Measurements from ENCODE around the gene RPL37A.

Gene RPL37A

GRCh38 chr2:216490061-216490460 is 8.6 kb upstream of the RPL37A start:
- Histone ChIP-seq H4K20me1 (ENCODE audit: low read depth, low read length) (no peaks in the 10 kb centered on the region), H3K27ac (ENCODE audit: low read depth, low read length) (no peak overlapping the region), H3K9ac (ENCODE audit: low read length) (no peak overlapping the region), H3K4me2 (ENCODE audit: low read depth, low read length, poor library complexity, severe bottlenecking) (no peak overlapping the region), H3K9me2 (replicated peaks; ENCODE audit: insufficient read depth, low read length) (no peaks in the 10 kb centered on the region), H3K4me3 (ENCODE audit: insufficient read depth, low read length, poor library complexity, severe bottlenecking) (no peak overlapping the region), H3K79me2 (ENCODE audit: insufficient read depth, low read length) (no peaks in the 10 kb centered on the region), H3K27me3 (ENCODE audit: low read length) (no peaks in the 10 kb centered on the region), H3K36me3 (ENCODE audit: low read length) (no peaks in the 10 kb centered on the region), H3K9me3 (ENCODE audit: insufficient read depth, low read length) (no peaks in the 10 kb centered on the region), H3F3A (ENCODE audit: insufficient read depth) (no peaks in the 10 kb centered on the region), H2AFZ (ENCODE audit: low read depth, low read length, severe bottlenecking) (no peak overlapping the region)
- no peak for TF ChIP-seq EZH2phosphoT487 (conservative IDR thresholded peaks at IDR 0.05; ENCODE audit: low read length)
- TF ChIP-seq, protein P1, sequence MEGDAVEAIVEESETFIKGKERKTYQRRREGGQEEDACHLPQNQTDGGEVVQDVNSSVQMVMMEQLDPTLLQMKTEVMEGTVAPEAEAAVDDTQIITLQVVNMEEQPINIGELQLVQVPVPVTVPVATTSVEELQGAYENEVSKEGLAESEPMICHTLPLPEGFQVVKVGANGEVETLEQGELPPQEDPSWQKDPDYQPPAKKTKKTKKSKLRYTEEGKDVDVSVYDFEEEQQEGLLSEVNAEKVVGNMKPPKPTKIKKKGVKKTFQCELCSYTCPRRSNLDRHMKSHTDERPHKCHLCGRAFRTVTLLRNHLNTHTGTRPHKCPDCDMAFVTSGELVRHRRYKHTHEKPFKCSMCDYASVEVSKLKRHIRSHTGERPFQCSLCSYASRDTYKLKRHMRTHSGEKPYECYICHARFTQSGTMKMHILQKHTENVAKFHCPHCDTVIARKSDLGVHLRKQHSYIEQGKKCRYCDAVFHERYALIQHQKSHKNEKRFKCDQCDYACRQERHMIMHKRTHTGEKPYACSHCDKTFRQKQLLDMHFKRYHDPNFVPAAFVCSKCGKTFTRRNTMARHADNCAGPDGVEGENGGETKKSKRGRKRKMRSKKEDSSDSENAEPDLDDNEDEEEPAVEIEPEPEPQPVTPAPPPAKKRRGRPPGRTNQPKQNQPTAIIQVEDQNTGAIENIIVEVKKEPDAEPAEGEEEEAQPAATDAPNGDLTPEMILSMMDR (IDR thresholded peaks at IDR 0.05; ENCODE audit: insufficient read depth, low read length, poor library complexity, severe bottlenecking) = no peak

- Histone ChIP-seq H3K4me3 (ENCODE audit: insufficient read depth, low read length, poor library complexity, severe bottlenecking) (no peak overlapping the region), H3K27me3 (ENCODE audit: low read length) (no peaks in the 10 kb centered on the region), H3K9ac (ENCODE audit: low read length) (no peak overlapping the region), H3F3A (ENCODE audit: insufficient read depth) (no peaks in the 10 kb centered on the region), H3K4me2 (ENCODE audit: low read depth, low read length, poor library complexity, severe bottlenecking) (no peak overlapping the region), H3K9me3 (ENCODE audit: insufficient read depth, low read length) (no peaks in the 10 kb centered on the region), H3K36me3 (ENCODE audit: low read length) (no peaks in the 10 kb centered on the region), H3K79me2 (ENCODE audit: insufficient read depth, low read length) (no peaks in the 10 kb centered on the region), H2AFZ (ENCODE audit: low read depth, low read length, severe bottlenecking) (no peak overlapping the region), H3K9me2 (replicated peaks; ENCODE audit: insufficient read depth, low read length) (no peaks in the 10 kb centered on the region), H4K20me1 (ENCODE audit: low read depth, low read length) (no peaks in the 10 kb centered on the region), H3K27ac (ENCODE audit: low read depth, low read length) (no peak overlapping the region)
- no peak for TF ChIP-seq EZH2phosphoT487 (conservative IDR thresholded peaks at IDR 0.05; ENCODE audit: low read length)
- TF ChIP-seq, protein P1 (IDR thresholded peaks at IDR 0.05; ENCODE audit: insufficient read depth, low read length, poor library complexity, severe bottlenecking) = no peak
Observed at GRCh38 chr2:216491793-216492596, 6.6 kb upstream of the RPL37A start.

GRCh38 chr2:216492597-216493333 is 5.9 kb upstream of the RPL37A start:
- Histone ChIP-seq H3F3A (ENCODE audit: insufficient read depth) (no peaks in the 10 kb centered on the region), H3K9ac (ENCODE audit: low read length) (no peak overlapping the region)

More at GRCh38 chr2:216492597-216493333, 5.9 kb upstream of the RPL37A start:
- TF ChIP-seq EZH2phosphoT487 (conservative IDR thresholded peaks at IDR 0.05; ENCODE audit: low read length) = no peak
- TF ChIP-seq, protein P1 (IDR thresholded peaks at IDR 0.05; ENCODE audit: insufficient read depth, low read length, poor library complexity, severe bottlenecking) = no peak
- no peaks in the 10 kb centered on the region for H3K79me2 ChIP-seq (ENCODE audit: insufficient read depth, low read length)
- no peaks in the 10 kb centered on the region for H3K9me2 ChIP-seq (replicated peaks; ENCODE audit: insufficient read depth, low read length)
- no peaks in the 10 kb centered on the region for H3K9me3 ChIP-seq (ENCODE audit: insufficient read depth, low read length)
- H2AFZ ChIP-seq (ENCODE audit: low read depth, low read length, severe bottlenecking) = no peak overlapping the region
- H3K36me3 ChIP-seq (ENCODE audit: low read length) = no peaks in the 10 kb centered on the region
- no peaks in the 10 kb centered on the region for H3K27me3 ChIP-seq (ENCODE audit: low read length)
- H3K27ac ChIP-seq (ENCODE audit: low read depth, low read length) = no peak overlapping the region
- H4K20me1 ChIP-seq (ENCODE audit: low read depth, low read length) = no peaks in the 10 kb centered on the region
- no peak overlapping the region for H3K4me2 ChIP-seq (ENCODE audit: low read depth, low read length, poor library complexity, severe bottlenecking)
- H3K4me3 ChIP-seq (ENCODE audit: insufficient read depth, low read length, poor library complexity, severe bottlenecking) = no peak overlapping the region
